K562 (cell line): ENCODE results near the gene SNAI1. TPM values are rescaled to one million over a fixed set of nuclear protein-coding genes. Genes with fewer than 3 reads are reported as not detected.

Experiments used
- ATAC-seq: fragments of 200-7000 bp; cut with Tn5 transposase; 3 replicates; pipeline ENCODE4 v1.9.1; 2020; ENCODE audit warnings: moderate library complexity
- BruUV-seq: library from RNA; stranded (reverse); fragments of 400-500 nt; replicated peaks from 2 replicates; lab custom pipeline; 2021; lab: Mats Ljungman, UMichigan
- CTCF ChIA-PET: fragments of 300-600 bp; formaldehyde crosslinking; extraction: SDS; loops from one replicate; lab custom pipeline; 2021; ENCODE audit warnings: low intra/inter-chr PET ratio; lab: Yijun Ruan, JAX
- POLR2A ChIA-PET: fragments of 300-600, 350-650 bp; sonication (Branson Sonifier 250); formaldehyde crosslinking; extraction: SDS; loops from one replicate; lab custom pipeline; 2021; ENCODE audit warnings: antibody characterized with exemption, inconsistent platforms; lab: Yijun Ruan, JAX
- DNase-seq, 4 experiments: peaks; one replicate each; pipeline versions ENCODE4 v3.0.0 to v3.0.0-alpha.2; 2011 to 2018; ENCODE audit warnings: low spot score in 3 of 4, mixed read lengths in 3 of 4; ENCODE audit errors: extremely low read depth in 1 of 4
- FAIRE-seq: peaks from 2 replicates; lab custom pipeline; 2011; peaks lifted over from hg19 to GRCh38; lab: Jason Lieb, UNC
- H2AFZ ChIP-seq: 2 replicates; pipeline ENCODE4 v1.6.0; 2011; ENCODE audit warnings: low read depth, low read length, control low read depth, inconsistent platforms
- H3K27ac ChIP-seq: fragments of 200-600 bp; 3 replicates; pipeline ENCODE4 v1.8.0; 2011; ENCODE audit warnings: low read depth, mild to moderate bottlenecking, control low read depth, inconsistent platforms, low read length, moderate library complexity, mixed read lengths; ENCODE audit errors: extremely low read depth
- H3K27me3 ChIP-seq, 2 experiments: fragments of 300-600 bp in 1 of 2; 2 replicates in 1 of 2; 3 replicates in 1 of 2; pipeline versions ENCODE4 v1.6.0 to v1.8.0; 2011; ENCODE audit warnings: inconsistent platforms in 2 of 2, low read length in 2 of 2, mild to moderate bottlenecking in 1 of 2, mixed read lengths in 1 of 2, moderate library complexity in 1 of 2; ENCODE audit not compliant: control insufficient read depth in 2 of 2, insufficient read depth in 2 of 2
- H3K36me3 ChIP-seq: fragments of 300-600 bp; 3 replicates; pipeline ENCODE4 v1.8.0; 2011; ENCODE audit warnings: mild to moderate bottlenecking, low read length, inconsistent platforms; ENCODE audit not compliant: control insufficient read depth, insufficient read depth
- H3K4me1 ChIP-seq, 2 experiments: fragments of 200-600 bp in 1 of 2; replicated peaks in 1 of 2; 2 replicates in 1 of 2; 3 replicates in 1 of 2; pipeline versions ENCODE4 v1.5.1 to v1.8.0; 2011; ENCODE audit warnings: inconsistent platforms in 2 of 2, low read length in 2 of 2, mild to moderate bottlenecking in 1 of 2, mixed read lengths in 1 of 2, moderate library complexity in 1 of 2; ENCODE audit not compliant: control insufficient read depth in 2 of 2, insufficient read depth in 2 of 2
- H3K4me2 ChIP-seq: 2 replicates; pipeline ENCODE4 v1.6.1; 2011; ENCODE audit warnings: low read length, control low read depth, inconsistent platforms, mixed read lengths; ENCODE audit not compliant: insufficient read depth
- H3K4me3 ChIP-seq: fragments of 200-600 bp; sonication (generic), shearing (Covaris generic); 2 replicates; pipeline ENCODE4 v1.5.1; 2016; ENCODE audit warnings: control low read depth, inconsistent platforms
- H3K79me2 ChIP-seq: fragments of 200-600 bp; 3 replicates; pipeline ENCODE4 v1.8.0; 2011; ENCODE audit warnings: low read length, inconsistent platforms; ENCODE audit not compliant: control insufficient read depth, insufficient read depth
- H3K9ac ChIP-seq, 2 experiments: 2 replicates each; pipeline versions ENCODE4 v1.6.0 to v1.6.1; 2011; ENCODE audit warnings: low read depth in 2 of 2, low read length in 2 of 2, control low read depth in 1 of 2, inconsistent platforms in 1 of 2, mild to moderate bottlenecking in 1 of 2, mixed read lengths in 1 of 2; ENCODE audit not compliant: insufficient read depth in 1 of 2
- H3K9me1 ChIP-seq: one replicate; pipeline ENCODE4 v1.6.0; 2011; ENCODE audit warnings: inconsistent platforms, mild to moderate bottlenecking, low read length, moderate library complexity; ENCODE audit not compliant: control insufficient read depth, insufficient read depth
- H3K9me3 ChIP-seq: replicated peaks from 2 replicates; pipeline ENCODE4 v1.5.1; 2011; ENCODE audit warnings: low read depth, low read length, inconsistent platforms; ENCODE audit not compliant: control insufficient read depth, insufficient read depth
- H4K20me1 ChIP-seq: replicated peaks from 2 replicates; pipeline ENCODE4 v1.6.1; 2011; ENCODE audit warnings: low read length, inconsistent platforms, mixed read lengths; ENCODE audit not compliant: control insufficient read depth, insufficient read depth
- BRD4 ChIP-seq: fragments of 200-600 bp; sonication (generic); IDR thresholded peaks from 2 replicates; pipeline ENCODE4 v1.6.1; 2017; ENCODE audit warnings: inconsistent platforms
- CTBP1 ChIP-seq: fragments of 450-650 bp; IDR thresholded peaks from 2 replicates; pipeline ENCODE4 v1.6.1; 2016; ENCODE audit warnings: borderline replicate concordance
- DPF2 ChIP-seq: fragments of 450-650 bp; IDR thresholded peaks from 2 replicates; pipeline ENCODE4 v1.6.1; 2016
- ESRRA ChIP-seq: fragments of 450-650 bp; IDR thresholded peaks from 2 replicates; pipeline ENCODE4 v1.6.1; 2014; ENCODE audit warnings: low read depth, mild to moderate bottlenecking, moderate library complexity, borderline replicate concordance
- HNRNPLL ChIP-seq: fragments of 200-400 bp; formaldehyde crosslinking; IDR thresholded peaks from 2 replicates; pipeline ENCODE4 v1.6.1; 2017; ENCODE audit warnings: low read length, low read depth, mild to moderate bottlenecking; ENCODE audit not compliant: poor library complexity, severe bottlenecking
- L3MBTL2 ChIP-seq: fragments of 450-650 bp; IDR thresholded peaks from 2 replicates; pipeline ENCODE4 v1.6.1; 2016; ENCODE audit warnings: mild to moderate bottlenecking, moderate library complexity
- NFIC ChIP-seq: fragments of 450-650 bp; IDR thresholded peaks from 2 replicates; pipeline ENCODE4 v1.6.1; 2017; ENCODE audit warnings: mild to moderate bottlenecking, inconsistent platforms
- RBFOX2 ChIP-seq: fragments of 200-400 bp; formaldehyde crosslinking; IDR thresholded peaks from 2 replicates; pipeline ENCODE4 v1.6.1; 2017; ENCODE audit warnings: low read depth, mild to moderate bottlenecking, low read length, moderate library complexity
- SIN3A ChIP-seq, 2 experiments: fragments of 150-350 bp in 1 of 2; IDR thresholded peaks; 2 replicates each; pipeline ENCODE4 v1.6.1; 2011 to 2016; ENCODE audit warnings: borderline replicate concordance in 2 of 2, low read depth in 2 of 2, low read length in 2 of 2, mild to moderate bottlenecking in 2 of 2, moderate library complexity in 2 of 2; ENCODE audit not compliant: control insufficient read depth in 1 of 2
- SMARCA4 ChIP-seq: fragments of 450-650 bp; IDR thresholded peaks from 2 replicates; pipeline ENCODE4 v1.6.1; 2016
- SMARCE1 ChIP-seq: fragments of 450-650 bp; IDR thresholded peaks from 2 replicates; pipeline ENCODE4 v1.7.1; 2016; ENCODE audit warnings: mild to moderate bottlenecking
- TCF7 ChIP-seq: sonication (generic); IDR thresholded peaks from 2 replicates; pipeline ENCODE4 v1.6.1; 2016; ENCODE audit warnings: antibody characterized with exemption, borderline replicate concordance
- TRIM24 ChIP-seq, 2 experiments: fragments of 450-650 bp; IDR thresholded peaks; 2 replicates each; pipeline ENCODE4 v1.6.1; 2016
- ZFX ChIP-seq: sonication (generic); formaldehyde crosslinking; IDR thresholded peaks from 2 replicates; pipeline ENCODE4 v1.8.0; 2022; ENCODE audit warnings: mild to moderate bottlenecking, missing genetic modification reagents, moderate library complexity
- ZNF407 ChIP-seq: fragments of 450-650 bp; IDR thresholded peaks from 2 replicates; pipeline ENCODE4 v1.6.1; 2016; ENCODE audit warnings: low read depth
- ZNF507 ChIP-seq: conservative IDR thresholded peaks from 2 replicates; pipeline ENCODE4 v1.6.1; 2017; ENCODE audit warnings: missing genetic modification characterization, missing compliant biosample characterization
- WGBS: fragments of 100-300 bp; shearing (Covaris generic); methylation state at CpG from one replicate; pipeline ENCODE4 v1.1.6; 2016; ENCODE audit warnings: low coverage, mixed read lengths; ENCODE audit not compliant: insufficient coverage; ENCODE audit errors: missing lambda C conversion rate; 5-methylcytosine and 5-hydroxymethylcytosine counted together
- in situ Hi-C: fragments of 300-500 bp; cut with MboI; formaldehyde crosslinking; loops from 4 replicates; pipeline ENCODE4 v1.15.0; 2018; ENCODE audit warnings: inconsistent platforms, mixed read lengths
- intact Hi-C: fragments of 100-400 bp; cut with micrococcal nuclease; formaldehyde crosslinking; loops from 2 replicates; pipeline ENCODE4 v1.14.2; 2022
- polyA plus RNA-seq, 8 experiments: library from polyadenylated mRNA; depleted of rRNA in 4 of 8; stranded (reverse) in 5 of 8; unstranded in 3 of 8; fragments of >200 nt; fragmentation: Nextera tagmentation in 2 of 8; fragmentation: Illumina TruSeq in 1 of 8; extraction: Ambion mirVana in 2 of 8; extraction: Trizol in 1 of 8; gene quantifications; 2 replicates each; pipeline versions ENCODE4 v1.2.1 to v1.2.3, GENCODE V29; 2011 to 2014; ENCODE audit warnings: inconsistent platforms in 1 of 8, missing spikeins in 1 of 8
- total RNA-seq, 7 experiments: library from RNA; depleted of rRNA in 6 of 7; stranded (reverse); fragments of >200 nt in 6 of 7; fragmentation: Illumina TruSeq in 2 of 7; extraction: Trizol in 2 of 7; gene quantifications; 2 replicates each; pipeline versions ENCODE4 v1.2.1 to v1.2.3, GENCODE V29; 2011 to 2021; ENCODE audit warnings: low replicate concordance in 1 of 7

Gene SNAI1
- total and polyA plus RNA-seq, 9 of the 15 experiments (the other 6 are each of a cell fraction or from before 2014, with no cell fraction given), result 0.32 to 11.6 (median 2.0) TPM

GRCh38 chr20:50029697-50030461 lies 47.1 kb downstream of the SNAI1 start:
- peak; percentile 93 for FAIRE-seq
- in situ Hi-C loops (no loop called here), intact Hi-C loops (no loop called here)
- BruUV-seq, result no TSS peak
- Histone ChIP-seq H4K20me1 (no peaks in the 10 kb centered on the region), H3K27ac (peak overlapping the region; percentile 51), H3K4me1 (peaks cover 15 to 22% of the 10 kb centered on the region in 2 experiments; a peak in 4 of 5 replicates), H3K9me3 (0 out of 2 replicates have a peak, but pooled peaks cover 6% of the 10 kb centered on the region), H2AFZ (peak overlapping the region; percentile 85), H3K4me3 (no peak overlapping the region), H3K36me3 (no peaks in the 10 kb centered on the region), H3K9ac (peak overlapping the region; percentile 32 to 83; a peak in 3 of 4 replicates), H3K9me1 (no peaks in the 10 kb centered on the region), H3K4me2 (peak overlapping the region; percentile 48), H3K27me3 (no peaks in the 10 kb centered on the region), H3K79me2 (no peaks in the 10 kb centered on the region)
- WGBS, result 37% methylated on average over 17 of the region's 19 CpGs
- POLR2A ChIA-PET, result interaction anchor here (0.6 kb wide), 2 partner anchors 8 to 119 kb away, joined by 3 read pairs; no protein-coding TSS in a partner anchor
- CTCF ChIA-PET, result no interaction called here
- peak; percentile 81 to 87 (median 82) for DNase-seq
- ATAC-seq, result peak; percentile 90
- peak; percentile 78 for TF ChIP-seq NFIC
- TF ChIP-seq TRIM24 (IDR thresholded peaks at IDR 0.05), result peak; percentile 75 to 93
- 0 out of 2 replicates have a peak, but pooled peaks have one; percentile 37 for TF ChIP-seq L3MBTL2
- TF ChIP-seq ZNF407, result no peak
- peak; percentile 53; the same call in 1 of the 2 replicates for TF ChIP-seq SMARCA4
- TF ChIP-seq BRD4, result no peak
- TF ChIP-seq SIN3A (IDR thresholded peaks at IDR 0.05; ENCODE audit: borderline replicate concordance in 2 of 2, control insufficient read depth in 1 of 2, low read depth in 2 of 2, low read length in 2 of 2), result no peak
- TF ChIP-seq ESRRA, result peak; percentile 38; the same call in 1 of the 2 replicates
- TF ChIP-seq HNRNPLL, result peak; percentile 8
- TF ChIP-seq DPF2, result peak; percentile 77
- no peak for TF ChIP-seq TCF7
- TF ChIP-seq ZFX (CRISPR knock-in tag), result peak; percentile 40; the same call in 1 of the 2 replicates
- TF ChIP-seq SMARCE1, result peak; percentile 62
- TF ChIP-seq RBFOX2, result peak; percentile 49
- TF ChIP-seq ZNF507 (tag), result no peak
- peak; percentile 65; the same call in 1 of the 2 replicates for TF ChIP-seq CTBP1
